CD4-positive, alpha-beta T cell treated with Interleukin-2 at 100 ng/mL for 4 hours (primary cell): Measurements from ENCODE around the gene REST.
"Not testable (repeated sequence)": the region's sequence is repeated elsewhere in the genome, so short reads cannot be mapped to it uniquely, and the experiment has no call there.

Experiments used
- DNase-seq: peaks from one replicate; pipeline ENCODE4 v3.0.0-alpha.2; 2020; ENCODE audit warnings: low spot score

The REST gene

GRCh38 chr4:56907489-56908205, at the start of gene REST:
Gene REST, plus strand, starts transcription at chr4:56907900. Its CDS starts 2,739 bp downstream, at chr4:56910639.
- DNase-seq, result peak; percentile 81

DNA sequence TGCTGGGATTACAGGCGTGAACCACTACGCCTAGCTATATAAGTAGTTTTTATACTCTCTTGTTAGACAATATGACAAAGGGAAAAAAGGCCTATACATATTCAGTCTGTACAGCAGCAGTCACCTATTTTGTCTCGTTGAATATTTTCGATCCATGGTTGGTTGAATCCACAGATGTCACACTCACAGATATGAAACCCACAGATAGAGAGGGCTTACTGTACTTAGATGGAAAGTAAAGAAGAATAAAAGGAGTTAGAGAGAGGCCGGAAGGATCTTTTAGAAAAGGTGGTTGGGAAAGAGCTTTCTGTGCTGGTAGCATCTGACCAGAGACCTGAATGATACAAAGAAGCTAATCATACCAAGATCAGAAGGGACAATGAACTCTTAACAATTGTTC, 47.9 kb upstream of the REST start:
- no peak for DNase-seq

GRCh38 chr4:56860781-56861180, 46.9 kb upstream of the REST start:
- no peak for DNase-seq

GRCh38 chr4:56861360-56861759, 46.3 kb upstream of the REST start:
- DNase-seq, result no peak

DNA sequence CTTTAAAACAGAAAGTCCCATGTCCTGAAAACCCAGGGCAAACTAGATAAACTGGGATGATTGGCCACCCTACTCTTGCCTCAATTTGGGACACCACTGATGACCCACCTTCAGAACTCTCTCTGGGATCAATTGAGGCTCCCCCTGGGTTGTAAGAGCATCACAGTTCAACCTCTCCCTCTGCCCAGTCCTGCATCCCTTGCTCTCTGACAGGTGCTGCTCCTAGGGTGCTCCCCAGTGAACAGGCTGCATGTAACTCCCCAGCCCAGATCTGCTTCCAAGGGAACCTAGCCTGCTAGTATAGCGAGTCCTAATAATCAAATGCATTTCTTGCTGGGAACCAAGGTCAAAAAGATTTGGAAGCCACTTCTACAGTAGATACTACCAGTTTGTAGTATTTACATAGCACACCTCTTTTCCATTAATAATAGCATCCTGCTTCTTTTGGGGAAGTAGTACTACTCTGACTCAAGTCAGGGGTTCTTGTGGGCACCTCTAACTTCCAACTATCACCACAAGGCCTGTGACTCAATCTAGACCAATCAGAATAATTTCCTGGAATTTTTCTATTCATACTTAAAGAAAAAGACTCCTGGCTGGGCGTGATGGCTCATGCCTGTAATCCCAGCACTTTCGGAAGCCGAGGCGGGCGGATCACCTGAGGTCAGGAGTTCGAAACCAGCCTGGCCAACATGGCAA, 44.1 kb upstream of the REST start:
- DNase-seq, result no peak

- no peak for DNase-seq
Measured at GRCh38 chr4:56870946-56871345, 36.8 kb upstream of the REST start.

GRCh38 chr4:56871371-56871866, 36.3 kb upstream of the REST start:
- no peak for DNase-seq

DNA sequence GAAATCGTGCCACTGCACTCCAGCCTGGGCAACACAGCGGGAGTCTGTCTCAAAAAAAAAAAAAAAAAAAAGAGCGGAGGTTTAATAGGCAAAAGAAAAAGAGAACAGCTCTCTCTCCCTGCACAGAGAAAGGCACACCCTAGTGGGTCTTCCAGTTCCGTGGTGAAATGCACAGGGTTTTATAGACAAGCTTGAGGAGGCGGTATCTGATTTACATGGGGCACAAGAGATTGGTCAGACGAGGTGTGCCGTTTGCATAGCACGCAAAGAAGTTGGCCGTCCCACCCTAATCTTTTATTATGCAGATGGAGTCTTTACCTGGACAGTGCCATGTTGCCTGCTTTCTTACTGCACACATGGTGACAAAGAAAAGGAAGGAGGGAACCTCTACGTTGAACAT, 33.5 kb upstream of the REST start:
- no peak for DNase-seq

GRCh38 chr4:56874923-56875322, 32.8 kb upstream of the REST start:
- no peak for DNase-seq

- DNase-seq, result no peak
Measured at GRCh38 chr4:56876264-56876663, 31.4 kb upstream of the REST start.

DNA sequence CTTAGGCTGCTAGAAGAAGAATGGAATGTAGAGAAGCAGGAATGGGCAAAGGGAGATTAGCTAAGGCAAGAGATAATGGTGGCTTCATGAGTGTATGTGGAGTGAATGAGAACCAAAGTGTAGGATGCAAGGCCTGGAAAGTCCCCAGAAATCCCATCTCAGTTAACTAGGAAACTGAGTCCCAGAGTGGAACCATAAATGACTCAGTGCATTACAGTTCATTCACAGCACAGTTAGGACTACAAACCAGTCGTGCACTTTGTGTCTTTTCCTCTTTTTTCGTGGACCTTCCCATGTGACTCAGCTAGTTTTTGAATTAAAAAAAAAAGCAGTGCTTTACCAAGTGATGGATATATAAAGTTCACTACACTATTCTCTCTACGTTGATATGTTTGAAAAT, 27.7 kb upstream of the REST start:
- DNase-seq, result no peak

- DNase-seq, result no peak
Measured at GRCh38 chr4:56880572-56880971, 27.1 kb upstream of the REST start.

DNA sequence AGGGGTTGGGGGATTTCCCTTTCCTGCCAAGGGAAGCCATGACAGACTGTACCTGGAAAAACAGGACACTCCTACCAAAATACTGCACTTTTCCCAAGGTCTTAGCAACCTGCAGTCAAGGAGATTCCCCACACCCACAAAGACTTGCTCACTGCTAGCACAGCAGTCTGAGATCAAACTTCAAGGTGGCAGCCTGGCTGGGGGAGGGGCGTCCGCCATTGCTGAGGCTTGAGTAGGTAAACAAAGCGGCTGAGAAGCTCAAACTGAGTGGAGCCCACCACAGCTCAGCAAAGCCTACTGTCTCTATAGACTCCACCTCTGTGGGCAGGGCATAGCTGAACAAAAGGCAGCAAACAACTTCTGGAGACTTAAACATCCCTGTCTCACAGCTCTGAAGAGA, 23.2 kb upstream of the REST start:
- DNase-seq, result not testable (repeated sequence)

GRCh38 chr4:56892691-56893090, 15.0 kb upstream of the REST start:
- DNase-seq, result no peak

DNA sequence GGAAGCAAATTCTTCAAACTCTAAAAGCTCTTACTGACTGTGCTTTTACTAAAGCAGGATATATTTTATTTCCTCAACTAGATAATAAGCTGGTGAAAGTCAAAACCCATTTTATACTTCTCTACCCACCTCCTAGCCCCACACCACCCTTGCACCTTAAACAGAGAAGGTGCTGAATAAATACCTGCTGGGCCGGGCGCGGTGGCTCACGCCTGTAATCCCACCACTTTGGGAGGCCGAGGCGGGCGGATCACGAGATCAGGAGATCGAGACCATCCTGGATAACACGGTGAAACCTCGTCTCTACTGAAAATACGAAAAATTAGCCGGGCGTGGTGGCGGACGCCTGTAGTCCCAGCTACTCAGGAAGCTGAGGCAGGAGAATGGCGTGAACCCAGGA, 9.9 kb upstream of the REST start:
- not testable (repeated sequence) for DNase-seq

DNA sequence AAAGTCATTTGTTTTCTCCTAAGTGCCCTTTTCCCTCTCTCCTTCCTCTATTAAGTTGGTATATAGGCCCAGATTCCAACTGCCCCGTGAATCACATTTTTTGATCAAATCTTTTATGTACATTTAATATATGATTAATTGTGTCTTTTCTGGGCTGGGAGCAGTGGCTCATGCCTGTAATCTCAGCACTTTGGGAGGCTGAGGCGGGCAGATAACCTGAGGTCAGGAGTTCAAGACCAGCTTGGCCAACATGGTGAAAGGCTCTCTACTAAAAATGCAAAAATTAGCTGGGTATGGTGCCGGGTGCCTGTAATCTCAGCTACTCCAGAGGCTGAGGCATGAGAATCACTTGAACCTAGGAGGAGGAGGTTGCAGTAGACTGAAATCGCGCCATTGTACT, 7.5 kb upstream of the REST start:
- DNase-seq, result not testable (repeated sequence)

GRCh38 chr4:56902703-56903102, 5.0 kb upstream of the REST start:
- no peak for DNase-seq

- no peak for DNase-seq
Measured at GRCh38 chr4:56905796-56906195, 1.9 kb upstream of the REST start.

DNA sequence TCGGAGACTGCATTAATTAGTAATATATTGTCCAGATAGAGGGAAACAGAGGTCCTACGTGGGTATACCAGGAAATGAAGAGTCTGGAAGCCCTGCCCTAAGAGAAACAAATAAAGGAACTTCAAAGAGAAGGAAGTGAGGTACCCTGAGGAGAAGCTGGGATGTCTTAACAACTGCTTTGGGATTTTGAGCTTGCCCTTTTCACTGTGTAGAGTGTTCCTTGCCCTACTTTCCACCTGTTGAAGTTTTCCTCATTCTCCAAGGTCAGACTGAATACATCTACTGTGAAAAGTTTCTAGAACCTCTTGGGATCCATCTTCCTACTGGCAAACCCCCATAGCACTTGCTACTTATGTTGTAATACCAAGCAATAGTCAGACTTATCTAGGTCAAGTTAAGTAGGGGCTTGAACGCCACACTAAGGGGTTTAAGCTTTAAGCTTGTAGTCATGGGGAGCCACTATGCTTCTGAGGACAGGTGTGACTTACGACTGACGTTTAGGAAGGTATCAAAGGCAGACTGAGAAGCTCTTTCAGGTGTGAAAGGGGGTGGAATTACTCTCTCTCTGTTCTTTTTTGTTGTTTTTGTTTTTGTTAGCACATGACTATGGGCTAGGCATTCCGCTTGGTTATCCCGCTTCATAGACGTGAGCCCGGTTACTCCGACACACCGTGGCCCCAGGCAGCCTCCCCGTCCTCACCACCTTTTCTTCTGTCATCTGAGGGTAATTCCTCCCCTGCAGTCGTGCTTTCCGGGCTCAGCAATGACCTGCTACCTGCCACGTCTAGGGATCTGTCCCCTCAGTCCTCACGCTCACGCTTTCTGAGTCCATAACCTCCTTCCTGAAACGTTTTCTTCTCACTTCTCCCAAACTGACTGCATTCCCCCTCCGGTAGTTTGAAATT, 959 bp upstream of the REST start:
- peak; percentile 7 for DNase-seq

GRCh38 chr4:56908206-56909085, 746 bp downstream of the REST start:
- DNase-seq, result peak; percentile 55

GRCh38 chr4:56909086-56909894, 1.6 kb downstream of the REST start:
- peak; percentile 50 for DNase-seq
